Smooth muscle cell (in vitro differentiated cells): ENCODE results near the gene B4GALNT1. TPM values are rescaled to one million over a fixed set of nuclear protein-coding genes. Genes with fewer than 3 reads are reported as not detected.

Experiments used
- DNase-seq: peaks from one replicate; lab custom pipeline; 2025; ENCODE audit not compliant: unreplicated experiment; lab: John Stamatoyannopoulos, UW
- H2AFZ ChIP-seq: fragments of 200-600 bp; sonication (generic); 2 replicates; pipeline ENCODE4 v1.6.0; 2016; ENCODE audit warnings: antibody characterized with exemption, low read depth, mild to moderate bottlenecking
- H3F3A ChIP-seq: fragments of 200-600 bp; sonication (generic); 2 replicates; pipeline ENCODE4 v1.6.0; 2017; ENCODE audit warnings: antibody characterized with exemption, low read depth
- H3K27ac ChIP-seq: fragments of 200-600 bp; sonication (generic); 2 replicates; pipeline ENCODE4 v1.5.1; 2016; ENCODE audit warnings: low read depth, mild to moderate bottlenecking
- H3K27me3 ChIP-seq: fragments of 200-600 bp; sonication (generic); 2 replicates; pipeline ENCODE4 v1.6.1; 2016; ENCODE audit warnings: low read depth, mild to moderate bottlenecking
- H3K36me3 ChIP-seq: fragments of 200-600 bp; sonication (generic); 2 replicates; pipeline ENCODE4 v1.5.1; 2016; ENCODE audit warnings: low read depth
- H3K4me1 ChIP-seq: fragments of 200-600 bp; sonication (generic); 2 replicates; pipeline ENCODE4 v1.5.1; 2016; ENCODE audit warnings: low read depth
- H3K4me2 ChIP-seq: fragments of 200-600 bp; sonication (generic); 2 replicates; pipeline ENCODE4 v1.6.0; 2016; ENCODE audit warnings: mild to moderate bottlenecking
- H3K4me3 ChIP-seq: fragments of 200-600 bp; sonication (generic); 2 replicates; pipeline ENCODE4 v1.5.1; 2016; ENCODE audit warnings: mild to moderate bottlenecking
- H3K79me2 ChIP-seq: fragments of 200-600 bp; sonication (generic); 2 replicates; pipeline ENCODE4 v1.6.0; 2016; ENCODE audit warnings: low read depth, mild to moderate bottlenecking
- H3K9ac ChIP-seq: fragments of 200-600 bp; sonication (generic); 2 replicates; pipeline ENCODE4 v1.6.0; 2016; ENCODE audit warnings: low read depth
- H3K9me3 ChIP-seq: fragments of 200-600 bp; sonication (generic); replicated peaks from 2 replicates; pipeline ENCODE4 v1.5.1; 2016; ENCODE audit warnings: low read depth
- H4K20me1 ChIP-seq: fragments of 200-600 bp; sonication (generic); 2 replicates; pipeline ENCODE4 v1.6.0; 2016; ENCODE audit warnings: low read depth
- CTCF ChIP-seq: fragments of 200-600 bp; sonication (generic); IDR thresholded peaks from 2 replicates; pipeline ENCODE4 v1.5.1; 2017; ENCODE audit warnings: borderline replicate concordance, mild to moderate bottlenecking, antibody characterized with exemption; ENCODE audit not compliant: insufficient read depth, poor library complexity, severe bottlenecking
- WGBS: methylation state at CpG from one replicate; pipeline ENCODE4 v1.1.7; 2016; ENCODE audit warnings: low lambda C conversion rate; 5-methylcytosine and 5-hydroxymethylcytosine counted together
- polyA plus RNA-seq: library from polyadenylated mRNA; unstranded; fragments of >200 nt; fragmentation: Nextera tagmentation; extraction: Ambion mirVana; gene quantifications from 2 replicates; pipeline ENCODE4 v1.2.1, GENCODE V29; 2016
- total RNA-seq: library from RNA; depleted of rRNA; stranded (reverse); fragments of >200 nt; gene quantifications from 2 replicates; pipeline ENCODE4 v1.2.3, GENCODE V29; 2014

The B4GALNT1 gene
- total and polyA plus RNA-seq, 2 experiments from 2014 or later: 1.8 to 5.6 TPM

GRCh38 chr12:57613427-57614109 lies 19.4 kb downstream of the B4GALNT1 start:
- 92% methylated on average over 10 of the region's 10 CpGs for WGBS
- peaks cover 12% of the 10 kb centered on the region for H3K27me3 ChIP-seq

GRCh38 chr12:57612711-57613426 lies 20.1 kb downstream of the B4GALNT1 start:
- whole genome bisulfite sequencing: 97% methylated on average over 10 of the region's 10 CpGs
- TF ChIP-seq CTCF: no peak
- H3K36me3 ChIP-seq: no peaks in the 10 kb centered on the region
- H3K4me2 ChIP-seq: peak overlapping the region; percentile 95
- H3K9me3 ChIP-seq: no peaks in the 10 kb centered on the region
- DNase-seq: no peak
- H3K9ac ChIP-seq: no peak overlapping the region
- no peak overlapping the region for H3K27ac ChIP-seq
- H3K4me3 ChIP-seq: no peak overlapping the region
- H3K27me3 ChIP-seq: peaks cover 7% of the 10 kb centered on the region
- H3K4me1 ChIP-seq: peaks cover 17% of the 10 kb centered on the region
- peaks cover 17% of the 10 kb centered on the region for H3F3A ChIP-seq
- H2AFZ ChIP-seq: no peak overlapping the region
- H4K20me1 ChIP-seq: peaks cover 4% of the 10 kb centered on the region
- H3K79me2 ChIP-seq: no peaks in the 10 kb centered on the region

More at GRCh38 chr12:57613427-57614109, 19.4 kb downstream of the B4GALNT1 start:
- Histone ChIP-seq H3K9ac (no peak overlapping the region), H3K4me3 (no peak overlapping the region), H3K9me3 (no peaks in the 10 kb centered on the region), H3F3A (peaks cover 20% of the 10 kb centered on the region), H3K4me1 (peaks cover 17% of the 10 kb centered on the region), H3K4me2 (no peak overlapping the region), H2AFZ (no peak overlapping the region), H4K20me1 (peaks cover 4% of the 10 kb centered on the region), H3K27ac (no peak overlapping the region), H3K36me3 (no peaks in the 10 kb centered on the region), H3K79me2 (no peaks in the 10 kb centered on the region)
- no peak for TF ChIP-seq CTCF
- no peak for DNase-seq

- H3K27me3 ChIP-seq: no peaks in the 10 kb centered on the region
- H3F3A ChIP-seq: peaks cover 19% of the 10 kb centered on the region
- no peak overlapping the region for H3K27ac ChIP-seq
- H3K9me3 ChIP-seq: no peaks in the 10 kb centered on the region
- peak overlapping the region; percentile 77 for H3K4me3 ChIP-seq
- H3K4me2 ChIP-seq: peak overlapping the region; percentile 95
- H3K4me1 ChIP-seq: peaks cover 17% of the 10 kb centered on the region
- no peaks in the 10 kb centered on the region for H3K79me2 ChIP-seq
- no peak for TF ChIP-seq CTCF
- peaks cover 4% of the 10 kb centered on the region for H4K20me1 ChIP-seq
- 50% methylated on average over 4 of the region's 23 CpGs for WGBS
- H3K9ac ChIP-seq: peak overlapping the region; percentile 70
- H2AFZ ChIP-seq: peak overlapping the region; percentile 80
- no peaks in the 10 kb centered on the region for H3K36me3 ChIP-seq
- DNase-seq: no peak
These were observed 20.9 kb downstream of the B4GALNT1 start for GRCh38 chr12:57611827-57612710.
